Measurements from ENCODE around the gene DONSON. TPM values are rescaled to one million over a fixed set of nuclear protein-coding genes. Genes with fewer than 3 reads are reported as not detected.

The DONSON gene
- total RNA-seq, 1 experiment from 2014 or later = 9.3 TPM

GRCh38 chr21:33608559-33608958 is 20.1 kb upstream of the DONSON start:
- intact Hi-C loops (cut with micrococcal nuclease) = loop anchor here (5.0 kb wide), 2 partner anchors 246 to 411 kb away; no protein-coding TSS in a partner anchor
- no TSS peak for BruUV-seq (replicated peaks)
- ChIA-PET CTCF (interaction anchor here (0.6 to 1.2 kb wide), 4 partner anchors 8 to 760 kb away, joined by 3 to 4 read pairs (median 3); no protein-coding TSS in a partner anchor), POLR2A (interaction anchor here (0.6 to 1.3 kb wide), 4 partner anchors 16 to 682 kb away, joined by 3 to 4 read pairs (median 3); partner anchors contain the start of gene DONSON)
- no peaks in the 10 kb centered on the region for H3K9me3 Mint-ChIP-seq (ENCODE audit: unreplicated experiment)
- DNase-seq (ENCODE audit: unreplicated experiment) = no peak
- no peaks in the 10 kb centered on the region for H3K4me1 Mint-ChIP-seq (ENCODE audit: insufficient read depth, unreplicated experiment)
- H3K4me3 Mint-ChIP-seq (ENCODE audit: unreplicated experiment) = no peak overlapping the region
- H3K27ac Mint-ChIP-seq (ENCODE audit: low read depth, unreplicated experiment) = peak overlapping the region; percentile 41
- no peak for TF ChIP-seq CTCF (IDR thresholded peaks at IDR 0.05; ENCODE audit: unreplicated experiment)
- no peaks in the 10 kb centered on the region for H3K27me3 Mint-ChIP-seq (ENCODE audit: insufficient read depth, unreplicated experiment)
- H3K36me3 Mint-ChIP-seq (ENCODE audit: insufficient read depth, unreplicated experiment) = peaks cover 74% of the 10 kb centered on the region

GRCh38 chr21:33598051-33598450 is 9.6 kb upstream of the DONSON start:
- ChIA-PET POLR2A (interaction anchor here (2.2 kb wide), 1 partner anchor 10 kb away, joined by 9 read pairs; the partner anchor contains the start of gene DONSON), CTCF (interaction anchor here (1.8 kb wide), 1 partner anchor 8 kb away, joined by 10 read pairs; no protein-coding TSS in a partner anchor)
- no TSS peak for BruUV-seq (replicated peaks)
- intact Hi-C loops (cut with micrococcal nuclease) = no loop called here
- Mint-ChIP-seq H3K27ac (ENCODE audit: low read depth, unreplicated experiment) (no peak overlapping the region), H3K4me1 (ENCODE audit: insufficient read depth, unreplicated experiment) (no peaks in the 10 kb centered on the region), H3K27me3 (ENCODE audit: insufficient read depth, unreplicated experiment) (no peaks in the 10 kb centered on the region), H3K9me3 (ENCODE audit: unreplicated experiment) (no peaks in the 10 kb centered on the region), H3K4me3 (ENCODE audit: unreplicated experiment) (no peak overlapping the region), H3K36me3 (ENCODE audit: insufficient read depth, unreplicated experiment) (peaks cover 82% of the 10 kb centered on the region)
- DNase-seq (ENCODE audit: unreplicated experiment) = no peak
- no peak for TF ChIP-seq CTCF (IDR thresholded peaks at IDR 0.05; ENCODE audit: unreplicated experiment)

DNA sequence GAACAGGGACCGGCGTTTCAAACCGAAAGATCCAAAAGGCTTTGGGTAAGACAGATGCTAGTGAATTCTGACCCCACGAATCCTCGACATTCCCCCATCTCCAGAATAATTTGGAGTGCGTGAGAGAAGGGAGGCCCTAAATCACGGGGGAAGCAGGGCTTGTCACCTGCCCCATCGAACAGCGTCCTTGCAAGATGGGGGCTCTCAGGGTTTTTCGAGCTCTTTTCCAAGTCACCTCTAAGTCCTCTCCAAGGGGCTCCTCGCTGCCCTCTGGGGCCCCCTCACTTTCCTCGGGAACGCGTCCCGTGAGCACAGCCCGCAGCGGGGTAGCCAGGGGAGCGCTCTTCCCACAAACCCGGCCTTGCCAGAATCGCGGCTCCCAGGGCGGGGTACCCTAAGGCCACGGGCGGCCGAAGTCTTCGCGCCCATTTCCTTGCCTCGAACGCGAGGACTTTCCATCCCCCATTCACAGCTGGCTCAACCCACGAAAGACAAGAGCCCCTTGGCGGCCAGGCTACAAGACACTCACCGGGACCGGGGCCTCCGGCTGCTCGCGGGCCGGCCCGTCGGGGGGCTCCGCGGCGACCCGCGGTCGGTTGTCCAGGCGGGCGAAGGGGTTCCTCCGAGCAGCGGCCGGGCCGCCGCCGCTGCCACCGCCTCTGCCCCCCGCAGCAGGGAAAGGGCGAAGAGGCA is 546 bp downstream of the DONSON start:
- Mint-ChIP-seq H3K27me3 (ENCODE audit: insufficient read depth, unreplicated experiment) (no peaks in the 10 kb centered on the region), H3K4me1 (ENCODE audit: insufficient read depth, unreplicated experiment) (peaks cover 5% of the 10 kb centered on the region), H3K36me3 (ENCODE audit: insufficient read depth, unreplicated experiment) (peaks cover 5% of the 10 kb centered on the region), H3K27ac (ENCODE audit: low read depth, unreplicated experiment) (peak overlapping the region; percentile 67), H3K9me3 (ENCODE audit: unreplicated experiment) (no peaks in the 10 kb centered on the region), H3K4me3 (ENCODE audit: unreplicated experiment) (peak overlapping the region; percentile 88)
- peak; percentile 6 for TF ChIP-seq CTCF (IDR thresholded peaks at IDR 0.05; ENCODE audit: unreplicated experiment)
- peak; percentile 40 for DNase-seq (ENCODE audit: unreplicated experiment)
- ChIA-PET POLR2A (interaction anchor here (0.6 to 3.0 kb wide), 20 partner anchors 10 to 817 kb away, joined by 3 to 25 read pairs (median 5); partner anchors contain the start of genes CRYZL1, GART, PAXBP1 and SON), CTCF (interaction anchor here (1.3 kb wide), 1 partner anchor 18 kb away, joined by 3 read pairs; no protein-coding TSS in a partner anchor)
- BruUV-seq (replicated peaks) = no TSS peak
- intact Hi-C loops (cut with micrococcal nuclease) = loop anchor here (5.0 kb wide), 1 partner anchor 304 kb away; no protein-coding TSS in a partner anchor

DNA sequence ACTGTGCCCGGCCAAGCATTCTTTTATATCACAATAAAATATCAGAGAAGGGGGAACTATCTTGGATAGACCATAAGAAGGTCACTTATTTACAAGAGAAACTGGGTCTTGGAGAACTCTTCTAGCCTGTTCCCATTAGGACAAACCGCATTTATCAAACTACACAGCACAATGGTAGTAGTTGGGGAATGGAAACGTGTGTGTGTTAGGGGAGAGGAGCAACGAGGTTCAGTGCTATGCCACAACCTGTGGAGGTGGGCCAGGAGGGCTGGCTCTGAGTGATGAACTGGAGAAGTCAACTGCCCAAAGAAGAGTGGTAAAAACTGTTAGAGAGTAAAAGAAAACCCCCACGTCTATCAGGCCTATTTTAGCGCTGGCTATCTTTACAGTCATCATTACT is 1.6 kb downstream of the DONSON start:
- Mint-ChIP-seq H3K9me3 (ENCODE audit: unreplicated experiment) (no peaks in the 10 kb centered on the region), H3K36me3 (ENCODE audit: insufficient read depth, unreplicated experiment) (peaks cover 5% of the 10 kb centered on the region), H3K27ac (ENCODE audit: low read depth, unreplicated experiment) (no peak overlapping the region), H3K4me1 (ENCODE audit: insufficient read depth, unreplicated experiment) (peaks cover 5% of the 10 kb centered on the region), H3K4me3 (ENCODE audit: unreplicated experiment) (peak overlapping the region; percentile 53), H3K27me3 (ENCODE audit: insufficient read depth, unreplicated experiment) (no peaks in the 10 kb centered on the region)
- no peak for DNase-seq (ENCODE audit: unreplicated experiment)
- ChIA-PET CTCF (no interaction called here), POLR2A (interaction anchor here (1.0 kb wide), 1 partner anchor 19 kb away, joined by 4 read pairs; no protein-coding TSS in a partner anchor)
- TF ChIP-seq CTCF (IDR thresholded peaks at IDR 0.05; ENCODE audit: unreplicated experiment) = no peak
- TSS peak; percentile 17 for BruUV-seq (replicated peaks)
- intact Hi-C loops (cut with micrococcal nuclease) = loop anchor here (5.0 kb wide), 1 partner anchor 305 kb away; no protein-coding TSS in a partner anchor
